DOHH2 (cell line): ENCODE measurements around the gene PLA2G4A.

Source experiments
- H3F3A ChIP-seq: fragments of 200-600 bp; sonication (generic), shearing (Covaris generic); 2 replicates; pipeline ENCODE4 v1.6.0; 2016; ENCODE audit warnings: antibody characterized with exemption, mild to moderate bottlenecking; ENCODE audit not compliant: control insufficient read depth, insufficient read depth
- H3K27ac ChIP-seq: fragments of 200-600 bp; sonication (generic); 2 replicates; pipeline ENCODE4 v1.5.1; 2014; ENCODE audit warnings: low read depth, mild to moderate bottlenecking, low read length, moderate library complexity
- H3K27me3 ChIP-seq: fragments of 200-600 bp; sonication (generic); 2 replicates; pipeline ENCODE4 v1.6.1; 2014; ENCODE audit warnings: mild to moderate bottlenecking, low read length, mixed read lengths; ENCODE audit not compliant: control insufficient read depth
- H3K36me3 ChIP-seq: fragments of 200-600 bp; sonication (generic); 2 replicates; pipeline ENCODE4 v1.6.1; 2014; ENCODE audit warnings: mild to moderate bottlenecking, low read length, moderate library complexity, mixed read lengths; ENCODE audit not compliant: control insufficient read depth
- H3K4me1 ChIP-seq: fragments of 200-600 bp; sonication (generic); 2 replicates; pipeline ENCODE4 v1.6.1; 2014; ENCODE audit warnings: mild to moderate bottlenecking, low read length, mixed read lengths; ENCODE audit not compliant: control insufficient read depth
- H3K4me2 ChIP-seq: fragments of 200-600 bp; sonication (generic); 2 replicates; pipeline ENCODE4 v1.6.0; 2014; ENCODE audit warnings: mild to moderate bottlenecking, low read length, moderate library complexity
- H3K4me3 ChIP-seq: fragments of 200-600 bp; sonication (generic); 2 replicates; pipeline ENCODE4 v1.5.1; 2014; ENCODE audit warnings: mild to moderate bottlenecking, low read length, mixed read lengths
- H3K79me2 ChIP-seq: fragments of 200-600 bp; sonication (generic); 2 replicates; pipeline ENCODE4 v1.6.1; 2014; ENCODE audit warnings: mild to moderate bottlenecking, low read length, mixed read lengths; ENCODE audit not compliant: control insufficient read depth
- H3K9me2 ChIP-seq: fragments of 200-600 bp; sonication (generic); replicated peaks from 2 replicates; pipeline ENCODE4 v1.6.1; 2014; ENCODE audit warnings: mild to moderate bottlenecking, low read length, mixed read lengths; ENCODE audit not compliant: control insufficient read depth
- H3K9me3 ChIP-seq: fragments of 200-600 bp; sonication (generic); 2 replicates; pipeline ENCODE4 v1.6.1; 2014; ENCODE audit warnings: antibody characterized with exemption, low read length, mixed read lengths; ENCODE audit not compliant: control insufficient read depth, insufficient read depth
- H4K20me1 ChIP-seq: fragments of 200-600 bp; sonication (generic); 2 replicates; pipeline ENCODE4 v1.6.0; 2014; ENCODE audit warnings: low read depth, mild to moderate bottlenecking, antibody characterized with exemption, low read length, moderate library complexity; ENCODE audit not compliant: control insufficient read depth, insufficient read depth
- CTCF ChIP-seq: fragments of 200-600 bp; sonication (generic); IDR thresholded peaks from one replicate; pipeline ENCODE4 v1.5.1; 2014; ENCODE audit warnings: antibody characterized with exemption, mild to moderate bottlenecking, low read depth, low read length; ENCODE audit not compliant: poor library complexity, severe bottlenecking
- EZH2phosphoT487 ChIP-seq: fragments of 200-600 bp; sonication (generic); IDR thresholded peaks from 2 replicates; pipeline ENCODE4 v1.6.1; 2017; ENCODE audit warnings: borderline replicate concordance, mild to moderate bottlenecking, antibody characterized with exemption, low read length, moderate library complexity, mixed read lengths

Gene PLA2G4A

GRCh38 chr1:187010571-187011309, 182.0 kb downstream of the PLA2G4A start:
- Histone ChIP-seq H3K4me2 (no peak overlapping the region), H3K9me3 (peaks cover 4% of the 10 kb centered on the region; the same call in 1 of the 2 replicates), H3K4me1 (no peaks in the 10 kb centered on the region), H3K9me2 (no peaks in the 10 kb centered on the region), H3F3A (no peaks in the 10 kb centered on the region), H3K4me3 (no peak overlapping the region), H3K27ac (no peak overlapping the region), H3K27me3 (no peaks in the 10 kb centered on the region), H3K36me3 (no peaks in the 10 kb centered on the region), H3K79me2 (no peaks in the 10 kb centered on the region), H4K20me1 (no peaks in the 10 kb centered on the region)
- TF ChIP-seq CTCF (no peak), EZH2phosphoT487 (no peak)

- Histone ChIP-seq H3K4me2 (no peak overlapping the region), H3F3A (no peaks in the 10 kb centered on the region), H3K27ac (no peak overlapping the region), H3K36me3 (no peaks in the 10 kb centered on the region), H3K9me3 (no peaks in the 10 kb centered on the region), H3K4me3 (no peak overlapping the region), H4K20me1 (no peaks in the 10 kb centered on the region), H3K4me1 (no peaks in the 10 kb centered on the region), H3K9me2 (no peaks in the 10 kb centered on the region), H3K79me2 (no peaks in the 10 kb centered on the region), H3K27me3 (no peaks in the 10 kb centered on the region)
- no peak for TF ChIP-seq CTCF
- TF ChIP-seq EZH2phosphoT487 = no peak
Observed at GRCh38 chr1:187013582-187014200, 184.9 kb downstream of the PLA2G4A start.

GRCh38 chr1:187018291-187018690, 189.5 kb downstream of the PLA2G4A start:
- Histone ChIP-seq H4K20me1 (no peaks in the 10 kb centered on the region), H3K27me3 (no peaks in the 10 kb centered on the region), H3K9me2 (no peaks in the 10 kb centered on the region), H3K4me2 (no peak overlapping the region), H3K4me1 (no peaks in the 10 kb centered on the region), H3K27ac (no peak overlapping the region), H3K4me3 (no peak overlapping the region), H3K9me3 (no peaks in the 10 kb centered on the region), H3K79me2 (no peaks in the 10 kb centered on the region), H3F3A (no peaks in the 10 kb centered on the region), H3K36me3 (no peaks in the 10 kb centered on the region)
- TF ChIP-seq EZH2phosphoT487 = no peak
- no peak for TF ChIP-seq CTCF
